Ovary (tissue), 3 donors: Measurements from ENCODE around the gene PRSS38.

Experiments
- CTCF ChIP-seq, 3 donors: fragments of 450-650 bp in 2 of 3; fragments of 200-600 bp in 1 of 3; IDR thresholded peaks; one replicate each; pipeline versions ENCODE4 v1.5.1 to v1.8.0; 2016 to 2022; ENCODE audit warnings: antibody characterized with exemption in 3 of 3, mild to moderate bottlenecking in 1 of 3
- EP300 ChIP-seq: sonication (generic); formaldehyde crosslinking; IDR thresholded peaks from one replicate; pipeline ENCODE4 v1.6.1; 2017; ENCODE audit warnings: antibody characterized with exemption
- POLR2A ChIP-seq: fragments of 450-650 bp; IDR thresholded peaks from one replicate; pipeline ENCODE4 v1.6.1; 2017; ENCODE audit warnings: antibody characterized with exemption, mild to moderate bottlenecking, moderate library complexity
- donor health status: DM: no; HTN: no; CAD: no.

DNA sequence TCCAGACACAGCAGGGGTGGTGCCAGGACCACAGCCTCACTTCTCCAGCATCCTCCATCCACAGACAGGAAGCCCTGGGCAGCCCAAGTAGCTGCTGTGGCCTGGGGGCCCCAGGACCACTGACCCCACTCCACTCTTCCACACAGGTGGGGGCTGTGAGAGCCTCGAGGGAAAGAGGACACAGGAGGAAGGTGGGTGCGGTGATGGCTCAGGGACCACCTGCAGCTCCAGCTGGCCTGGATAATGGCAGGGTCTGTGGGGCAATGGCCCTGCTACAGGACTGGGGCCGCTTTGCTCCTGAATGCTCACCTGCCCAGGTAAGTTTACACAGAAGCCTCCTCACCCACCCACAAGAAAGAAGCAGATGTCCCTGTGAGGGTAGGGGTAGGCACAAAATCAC is 18.3 kb upstream of the PRSS38 start:
- TF ChIP-seq POLR2A = no peak
- no peak for TF ChIP-seq CTCF (IDR thresholded peaks at IDR 0.05)
- TF ChIP-seq EP300 = no peak
